Endothelial cell (in vitro differentiated cells): Measurements from ENCODE around the gene RAB44. TPM values are rescaled to one million over a fixed set of nuclear protein-coding genes. Genes with fewer than 3 reads are reported as not detected.

Experiments
- DNase-seq: peaks from one replicate; pipeline ENCODE4 v3.0.0; 2021; ENCODE audit warnings: low spot score
- H3K27ac Mint-ChIP-seq: one replicate; pipeline ENCODE4 v1.8.0; 2021; ENCODE audit warnings: mixed read lengths, inconsistent platforms; ENCODE audit not compliant: unreplicated experiment
- H3K27me3 Mint-ChIP-seq: one replicate; pipeline ENCODE4 v1.8.0; 2021; ENCODE audit warnings: mild to moderate bottlenecking, moderate library complexity, mixed read lengths, inconsistent platforms; ENCODE audit not compliant: unreplicated experiment
- H3K36me3 Mint-ChIP-seq: one replicate; pipeline ENCODE4 v1.8.0; 2021; ENCODE audit warnings: mild to moderate bottlenecking, low read depth, mixed read lengths, inconsistent platforms; ENCODE audit not compliant: unreplicated experiment
- H3K4me1 Mint-ChIP-seq: one replicate; pipeline ENCODE4 v1.8.0; 2021; ENCODE audit warnings: mild to moderate bottlenecking, mixed read lengths, inconsistent platforms; ENCODE audit not compliant: unreplicated experiment
- H3K4me3 Mint-ChIP-seq: one replicate; pipeline ENCODE4 v1.8.0; 2021; ENCODE audit warnings: mild to moderate bottlenecking, mixed read lengths, inconsistent platforms; ENCODE audit not compliant: unreplicated experiment
- H3K9me3 Mint-ChIP-seq: one replicate; pipeline ENCODE4 v1.8.0; 2021; ENCODE audit warnings: mixed read lengths, inconsistent platforms; ENCODE audit not compliant: unreplicated experiment
- CTCF ChIP-seq: fragments of 200-600 bp; sonication (generic); IDR thresholded peaks from one replicate; pipeline ENCODE4 v1.5.0; 2021; ENCODE audit warnings: antibody characterized with exemption; ENCODE audit not compliant: unreplicated experiment
- total RNA-seq: library from RNA; stranded (reverse); fragmentation: NEBNext Ultra II Directional; extraction: Animal tissue kit (Norgen Biotek cat#: 25700); gene quantifications from one replicate; pipeline ENCODE4 v1.2.1, GENCODE V29; 2021; ENCODE audit not compliant: unreplicated experiment

The RAB44 gene
- total RNA-seq, 1 donor from 2014 or later: not detected

DNA sequence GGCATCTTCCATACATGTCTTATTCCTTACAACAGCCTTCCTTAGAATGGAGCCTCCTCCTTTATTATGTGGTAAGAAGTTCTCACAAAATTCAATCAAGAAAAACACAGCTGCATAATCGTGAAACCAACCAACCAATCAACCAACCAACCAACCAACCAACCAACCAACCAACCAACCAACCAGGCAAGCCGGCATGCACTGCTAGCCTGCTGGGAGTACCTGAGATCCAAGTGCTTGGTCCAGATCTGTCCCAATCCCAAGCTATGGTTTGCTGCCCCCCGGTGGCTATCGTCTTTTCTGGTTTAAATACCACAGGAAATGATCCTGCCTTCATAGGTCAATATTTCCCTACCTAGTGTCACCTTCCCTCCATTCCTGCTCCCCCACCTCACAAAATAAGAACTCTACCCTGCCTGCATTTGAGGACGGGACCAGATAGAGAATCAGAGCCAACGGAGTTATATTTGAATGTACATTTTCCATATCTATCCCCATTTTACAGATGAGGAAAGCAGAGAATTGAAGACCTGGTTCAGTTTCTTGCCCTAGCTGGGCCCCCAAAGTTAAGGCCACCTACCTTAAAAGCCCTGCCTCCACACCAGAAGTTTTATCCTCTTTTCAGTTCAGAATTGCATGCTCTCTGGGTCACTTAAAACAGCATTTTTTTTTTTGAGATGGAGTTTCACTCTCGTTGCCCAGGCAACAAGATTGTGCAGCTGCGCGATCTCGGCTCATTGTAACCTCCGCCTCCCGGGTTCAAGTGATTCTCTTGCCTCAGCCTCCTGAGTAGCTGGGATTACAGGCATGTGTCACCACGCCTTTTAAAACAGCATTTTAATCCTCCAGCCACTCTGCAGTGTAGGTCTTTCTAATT lies 27.1 kb downstream of the RAB44 start:
- H3K27ac Mint-ChIP-seq: peak overlapping the region; percentile 32
- H3K27me3 Mint-ChIP-seq: peaks cover 5% of the 10 kb centered on the region
- H3K4me1 Mint-ChIP-seq: peaks cover 23% of the 10 kb centered on the region
- TF ChIP-seq CTCF: peak; percentile 22
- H3K36me3 Mint-ChIP-seq: no peaks in the 10 kb centered on the region
- DNase-seq: peak; percentile 76
- H3K9me3 Mint-ChIP-seq: no peaks in the 10 kb centered on the region
- peak overlapping the region; percentile 29 for H3K4me3 Mint-ChIP-seq

GRCh38 chr6:36725581-36725980 lies 28.0 kb downstream of the RAB44 start:
- H3K27ac Mint-ChIP-seq: no peak overlapping the region
- TF ChIP-seq CTCF: no peak
- H3K9me3 Mint-ChIP-seq: no peaks in the 10 kb centered on the region
- no peak overlapping the region for H3K4me3 Mint-ChIP-seq
- peaks cover 24% of the 10 kb centered on the region for H3K4me1 Mint-ChIP-seq
- peaks cover 4% of the 10 kb centered on the region for H3K27me3 Mint-ChIP-seq
- no peak for DNase-seq
- H3K36me3 Mint-ChIP-seq: no peaks in the 10 kb centered on the region

DNA sequence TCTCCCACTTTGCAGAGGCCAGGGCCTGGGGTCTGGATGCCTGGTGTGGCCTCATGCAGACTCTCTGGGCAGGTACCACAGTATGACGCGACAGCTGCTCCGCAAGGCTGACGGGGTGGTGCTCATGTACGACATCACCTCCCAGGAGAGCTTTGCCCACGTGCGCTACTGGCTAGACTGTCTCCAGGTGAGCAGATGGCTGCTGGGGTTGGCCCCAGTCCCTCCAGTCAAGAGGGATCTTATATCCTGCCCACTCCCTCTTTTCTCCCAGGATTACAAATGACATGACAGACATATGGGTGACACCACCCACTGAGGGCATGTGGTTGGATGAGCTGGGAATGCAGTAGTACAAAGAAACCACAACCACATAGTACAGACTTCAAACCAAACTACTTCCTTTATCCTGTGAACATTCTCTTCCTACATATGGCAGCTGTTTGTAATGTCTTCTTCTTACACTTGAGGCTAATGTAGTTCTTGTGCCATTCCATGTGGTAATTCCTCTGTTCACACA lies 29.9 kb downstream of the RAB44 start:
- no peak overlapping the region for H3K4me3 Mint-ChIP-seq
- TF ChIP-seq CTCF: no peak

GRCh38 chr6:36728289-36729160 lies 30.9 kb downstream of the RAB44 start:
- Mint-ChIP-seq H3K36me3 (no peaks in the 10 kb centered on the region), H3K4me3 (peak overlapping the region; percentile 42), H3K27me3 (peaks cover 2% of the 10 kb centered on the region), H3K9me3 (no peaks in the 10 kb centered on the region), H3K4me1 (peaks cover 34% of the 10 kb centered on the region), H3K27ac (peak overlapping the region; percentile 74)
- no peak for TF ChIP-seq CTCF
- no peak for DNase-seq

More for the DNA sequence above, 29.9 kb downstream of the RAB44 start:
- Mint-ChIP-seq H3K27ac (peak overlapping the region; percentile 5), H3K9me3 (no peaks in the 10 kb centered on the region), H3K27me3 (peaks cover 2% of the 10 kb centered on the region), H3K36me3 (no peaks in the 10 kb centered on the region), H3K4me1 (peaks cover 34% of the 10 kb centered on the region)
- DNase-seq: no peak
